ENCODE measurements around the gene ASTE1. TPM values are rescaled to one million over a fixed set of nuclear protein-coding genes. Genes with fewer than 3 reads are reported as not detected.

Gene ASTE1
- total and polyA plus RNA-seq, 2 donors from 2014 or later = 3.9 to 8.9 TPM

GRCh38 chr3:131072099-131072559, 45.5 kb upstream of the ASTE1 start:
- TF ChIP-seq CTCF (IDR thresholded peaks at IDR 0.05; ENCODE audit: borderline replicate concordance, extremely low read depth, insufficient read depth) = no peak
- Histone ChIP-seq H3K9ac (ENCODE audit: low read length in 3 of 3) (no peak overlapping the region), H3K36me3 (ENCODE audit: control insufficient read depth in 2 of 3, insufficient read depth in 3 of 3, low read length in 3 of 3) (no peaks in the 10 kb centered on the region), H3K27ac (ENCODE audit: low read depth in 2 of 2, low read length in 2 of 2) (no peak overlapping the region), H3K9me3 (ENCODE audit: control insufficient read depth in 2 of 3, insufficient read depth in 1 of 3, low read length in 3 of 3) (no peaks in the 10 kb centered on the region), H3K4me1 (ENCODE audit: control insufficient read depth in 2 of 3, insufficient read depth in 2 of 3, low read depth in 1 of 3, low read length in 3 of 3) (no peaks in the 10 kb centered on the region), H3K27me3 (ENCODE audit: control insufficient read depth, insufficient read depth, low read length) (no peaks in the 10 kb centered on the region), H3K4me3 (ENCODE audit: low read length in 3 of 3) (no peak overlapping the region)
- DNase-seq = no peak
- no peak for FAIRE-seq
- intact Hi-C loops (cut with DNase I) = no loop called here

GRCh38 chr3:131067983-131068382, 41.4 kb upstream of the ASTE1 start:
- FAIRE-seq (no peak), DNase-seq (no peak)
- H3K4me1 ChIP-seq (ENCODE audit: control insufficient read depth in 2 of 3, insufficient read depth in 2 of 3, low read depth in 1 of 3, low read length in 3 of 3) = no peaks in the 10 kb centered on the region
- TF ChIP-seq CTCF (IDR thresholded peaks at IDR 0.05; ENCODE audit: borderline replicate concordance, extremely low read depth, insufficient read depth) = no peak
- intact Hi-C loops (cut with DNase I) = no loop called here
- no peak overlapping the region for H3K4me3 ChIP-seq (ENCODE audit: low read length in 3 of 3)
- no peaks in the 10 kb centered on the region for H3K9me3 ChIP-seq (ENCODE audit: control insufficient read depth in 2 of 3, insufficient read depth in 1 of 3, low read length in 3 of 3)
- H3K27ac ChIP-seq (ENCODE audit: low read depth in 2 of 2, low read length in 2 of 2) = no peak overlapping the region
- H3K27me3 ChIP-seq (ENCODE audit: control insufficient read depth, insufficient read depth, low read length) = no peaks in the 10 kb centered on the region
- H3K36me3 ChIP-seq (ENCODE audit: control insufficient read depth in 2 of 3, insufficient read depth in 3 of 3, low read length in 3 of 3) = no peaks in the 10 kb centered on the region
- H3K9ac ChIP-seq (ENCODE audit: low read length in 3 of 3) = no peak overlapping the region

GRCh38 chr3:131053043-131053859, 26.6 kb upstream of the ASTE1 start:
- Histone ChIP-seq H3K4me3 (ENCODE audit: low read length in 3 of 3) (no peak overlapping the region), H3K27ac (ENCODE audit: low read depth in 2 of 2, low read length in 2 of 2) (no peak overlapping the region), H3K27me3 (ENCODE audit: control insufficient read depth, insufficient read depth, low read length) (no peaks in the 10 kb centered on the region), H3K36me3 (ENCODE audit: control insufficient read depth in 2 of 3, insufficient read depth in 3 of 3, low read length in 3 of 3) (no peaks in the 10 kb centered on the region), H3K9ac (ENCODE audit: low read length in 3 of 3) (no peak overlapping the region), H3K9me3 (ENCODE audit: control insufficient read depth in 2 of 3, insufficient read depth in 1 of 3, low read length in 3 of 3) (no peaks in the 10 kb centered on the region), H3K4me1 (ENCODE audit: control insufficient read depth in 2 of 3, insufficient read depth in 2 of 3, low read depth in 1 of 3, low read length in 3 of 3) (no peaks in the 10 kb centered on the region)
- TF ChIP-seq CTCF (IDR thresholded peaks at IDR 0.05; ENCODE audit: borderline replicate concordance, extremely low read depth, insufficient read depth) = peak; percentile 17
- peak in 1 of 5 donors; percentile 3 for DNase-seq
- intact Hi-C loops (cut with DNase I) = no loop called here
- FAIRE-seq = no peak

Measured in kidney (tissue), 14 donors.